ENCODE results near the gene TGFBI.

GRCh38 chr5:136062366-136063274 is 33.8 kb downstream of the TGFBI start:
- TF ChIP-seq POLR2AphosphoS5 (IDR thresholded peaks at IDR 0.05; ENCODE audit: low read depth, low read length) (no peak), TAF1 (IDR thresholded peaks at IDR 0.05; ENCODE audit: borderline replicate concordance, insufficient read depth, low read length) (no peak)
